Measurements from ENCODE around the gene MEPCE.
"Not testable (repeated sequence)": the region's sequence is repeated elsewhere in the genome, so short reads cannot be mapped to it uniquely, and the experiment has no call there.

The MEPCE gene, protein sequence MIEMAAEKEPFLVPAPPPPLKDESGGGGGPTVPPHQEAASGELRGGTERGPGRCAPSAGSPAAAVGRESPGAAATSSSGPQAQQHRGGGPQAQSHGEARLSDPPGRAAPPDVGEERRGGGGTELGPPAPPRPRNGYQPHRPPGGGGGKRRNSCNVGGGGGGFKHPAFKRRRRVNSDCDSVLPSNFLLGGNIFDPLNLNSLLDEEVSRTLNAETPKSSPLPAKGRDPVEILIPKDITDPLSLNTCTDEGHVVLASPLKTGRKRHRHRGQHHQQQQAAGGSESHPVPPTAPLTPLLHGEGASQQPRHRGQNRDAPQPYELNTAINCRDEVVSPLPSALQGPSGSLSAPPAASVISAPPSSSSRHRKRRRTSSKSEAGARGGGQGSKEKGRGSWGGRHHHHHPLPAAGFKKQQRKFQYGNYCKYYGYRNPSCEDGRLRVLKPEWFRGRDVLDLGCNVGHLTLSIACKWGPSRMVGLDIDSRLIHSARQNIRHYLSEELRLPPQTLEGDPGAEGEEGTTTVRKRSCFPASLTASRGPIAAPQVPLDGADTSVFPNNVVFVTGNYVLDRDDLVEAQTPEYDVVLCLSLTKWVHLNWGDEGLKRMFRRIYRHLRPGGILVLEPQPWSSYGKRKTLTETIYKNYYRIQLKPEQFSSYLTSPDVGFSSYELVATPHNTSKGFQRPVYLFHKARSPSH

DNA sequence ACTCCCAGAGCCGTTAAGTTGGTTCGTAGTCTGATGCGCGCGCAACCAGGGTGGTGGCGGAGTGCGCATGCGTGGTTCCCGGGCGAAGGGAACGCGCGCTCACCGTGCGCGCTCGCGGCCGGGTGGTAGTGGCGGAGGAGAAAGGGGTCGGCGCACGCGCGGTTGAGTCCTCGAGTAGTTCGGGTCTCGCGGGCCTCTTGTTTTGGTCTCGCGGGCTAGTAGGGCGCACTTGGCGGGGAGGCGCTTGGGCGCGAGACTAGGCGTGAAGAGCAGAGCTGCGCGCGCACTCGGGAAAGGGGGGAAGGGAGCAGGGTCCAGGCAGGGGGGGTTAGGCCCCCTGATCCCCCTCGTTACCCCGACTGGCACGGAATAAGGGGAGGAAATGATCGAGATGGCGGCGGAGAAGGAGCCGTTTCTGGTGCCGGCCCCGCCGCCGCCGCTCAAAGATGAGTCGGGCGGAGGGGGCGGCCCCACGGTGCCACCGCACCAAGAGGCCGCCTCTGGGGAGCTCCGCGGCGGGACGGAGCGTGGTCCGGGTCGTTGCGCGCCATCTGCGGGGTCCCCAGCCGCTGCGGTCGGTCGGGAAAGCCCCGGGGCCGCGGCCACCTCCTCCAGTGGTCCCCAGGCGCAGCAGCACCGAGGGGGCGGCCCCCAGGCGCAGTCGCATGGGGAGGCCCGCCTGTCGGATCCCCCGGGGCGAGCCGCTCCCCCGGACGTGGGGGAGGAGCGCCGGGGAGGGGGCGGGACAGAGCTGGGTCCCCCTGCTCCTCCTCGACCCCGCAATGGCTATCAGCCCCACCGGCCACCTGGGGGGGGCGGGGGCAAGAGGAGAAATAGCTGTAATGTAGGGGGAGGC lies at the start of gene MEPCE:
Gene MEPCE, plus strand, starts transcription at position 195 of the 856 bp plus-strand sequence. Its CDS starts 188 bp downstream, at position 383.
- DNase-seq, result peak; percentile 94

DNA sequence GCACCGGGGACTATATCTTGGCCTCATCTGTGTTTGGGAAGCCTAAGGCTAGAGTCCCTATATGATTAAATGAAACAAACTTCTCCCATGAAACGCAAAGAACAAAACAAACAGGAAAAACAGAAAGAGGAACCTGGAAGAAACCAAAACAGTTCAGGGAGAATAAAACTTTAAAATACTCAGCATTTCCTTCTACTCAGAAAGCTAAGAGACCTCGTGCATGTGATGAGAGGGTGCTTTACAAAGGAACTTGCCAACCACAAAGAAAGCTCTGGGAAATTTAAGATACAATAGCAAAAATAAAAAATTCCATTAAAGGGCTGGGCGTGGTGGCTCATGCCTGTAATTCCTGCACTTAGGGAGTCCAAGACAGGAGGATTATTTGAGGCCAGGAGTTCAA lies 49.4 kb upstream of the MEPCE start:
- DNase-seq, result no peak

DNA sequence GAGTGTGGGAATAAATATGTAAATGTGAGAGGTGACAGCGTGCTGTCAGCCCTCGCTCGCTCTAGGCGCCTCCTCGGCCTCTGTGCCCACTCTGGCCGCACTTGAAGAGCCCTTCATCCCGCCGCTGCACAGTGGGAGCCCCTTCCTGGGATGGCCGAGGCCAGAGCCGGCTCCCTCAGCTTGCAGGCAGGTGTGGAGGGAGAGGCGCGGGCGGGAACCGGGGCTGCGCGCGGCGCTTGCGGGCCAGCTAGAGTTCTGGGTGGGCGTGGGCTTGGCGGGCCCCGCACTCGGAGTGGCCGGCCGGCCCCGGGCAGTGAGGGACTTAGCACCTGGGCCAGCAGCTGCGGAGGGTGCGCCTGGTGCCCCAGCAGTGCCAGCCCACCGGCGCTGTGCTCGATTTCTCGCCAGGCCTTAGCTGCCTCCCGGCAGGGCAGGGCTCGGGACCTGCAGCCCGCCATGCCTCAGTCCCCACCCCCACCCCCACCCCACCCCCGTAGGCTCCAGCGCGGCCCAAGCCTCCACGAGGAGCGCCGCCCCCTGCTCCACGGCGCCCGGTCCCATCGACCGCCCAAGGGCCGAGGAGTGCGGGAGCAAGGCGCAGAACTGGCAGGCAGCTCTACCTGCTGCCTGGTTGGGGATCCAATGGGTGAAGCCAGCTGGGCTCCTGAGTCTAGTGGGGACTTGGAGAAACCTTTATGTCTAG lies 47.9 kb upstream of the MEPCE start:
- not testable (repeated sequence) for DNase-seq

DNA sequence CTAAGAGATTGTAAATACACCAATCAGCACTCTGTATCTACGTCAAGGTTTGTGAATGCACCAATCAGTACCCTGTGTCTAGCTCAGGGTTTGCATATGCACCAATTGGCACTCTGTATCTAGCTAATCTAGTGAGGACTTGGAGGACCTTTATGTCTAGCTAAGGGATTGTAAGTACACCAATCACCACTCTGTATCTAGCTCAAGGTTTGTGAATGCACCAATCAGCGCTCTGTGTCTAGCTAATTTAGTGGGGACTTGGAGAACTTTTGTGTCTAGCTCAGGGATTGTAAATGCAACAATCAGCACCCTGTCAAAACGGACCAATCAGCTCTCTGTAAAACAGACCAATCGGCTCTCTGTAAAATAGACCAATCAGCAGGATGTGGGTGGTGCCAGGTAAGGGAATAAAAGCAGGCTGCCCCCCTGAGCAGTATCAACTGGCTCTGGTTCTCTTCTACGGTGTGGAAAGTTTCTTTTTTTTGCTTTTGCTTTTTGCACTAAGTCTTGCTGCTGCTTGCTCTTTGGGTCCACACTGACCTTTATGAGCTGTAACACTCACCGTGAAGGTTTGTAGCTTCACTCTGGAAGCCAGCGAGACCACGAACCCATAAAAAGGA lies 47.3 kb upstream of the MEPCE start:
- not testable (repeated sequence) for DNase-seq

DNA sequence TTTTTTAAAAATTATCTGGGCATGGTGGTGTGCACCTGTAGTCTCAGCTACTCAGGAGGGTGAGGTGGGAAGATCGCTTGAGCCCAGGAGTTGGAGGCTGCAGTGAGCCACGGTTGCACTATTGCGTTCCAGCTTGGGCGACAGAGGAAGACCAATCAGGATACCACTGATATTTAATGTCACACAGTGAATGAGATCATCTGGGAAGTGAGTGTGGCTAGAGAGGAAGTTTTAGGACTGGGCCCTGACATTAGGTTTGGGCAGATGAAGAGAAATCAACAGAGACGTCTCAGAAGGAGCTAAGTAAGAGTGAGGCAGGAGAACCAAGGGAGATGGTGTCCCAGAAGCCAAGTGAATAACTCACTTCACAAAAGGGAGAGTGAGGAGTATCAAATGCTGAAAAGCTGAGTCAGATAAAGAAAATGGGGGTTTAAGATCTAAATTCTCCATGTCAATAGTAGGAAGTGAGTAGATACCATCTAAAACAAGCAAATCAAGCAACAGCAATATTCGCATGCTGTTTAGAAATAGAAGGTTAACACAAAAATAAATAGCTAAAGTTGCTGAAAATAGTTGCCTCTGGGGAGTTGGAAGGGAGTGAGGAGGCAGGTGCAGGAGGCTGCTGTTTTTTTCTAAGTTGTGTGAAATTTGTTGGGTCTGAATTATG lies 44.9 kb upstream of the MEPCE start:
- no peak for DNase-seq

DNA sequence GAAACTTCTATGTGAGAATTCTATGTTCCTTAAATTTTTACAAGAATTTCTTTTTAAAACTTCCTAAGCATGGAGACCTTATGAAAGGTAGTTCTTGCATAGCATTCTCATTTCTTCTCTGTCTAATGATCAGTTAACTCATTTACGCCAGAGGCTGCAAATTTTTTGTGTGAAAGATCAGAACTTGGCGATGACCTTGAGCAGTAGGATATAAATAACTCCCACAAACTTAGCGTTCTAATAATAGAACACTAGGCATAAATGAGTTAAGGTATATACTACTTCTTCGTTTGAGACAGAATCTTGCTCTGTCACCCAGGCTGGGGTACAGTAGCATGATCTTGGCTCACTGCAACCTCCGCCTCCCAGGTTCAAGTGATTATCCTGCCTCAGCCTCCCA lies 42.7 kb upstream of the MEPCE start:
- DNase-seq, result no peak

DNA sequence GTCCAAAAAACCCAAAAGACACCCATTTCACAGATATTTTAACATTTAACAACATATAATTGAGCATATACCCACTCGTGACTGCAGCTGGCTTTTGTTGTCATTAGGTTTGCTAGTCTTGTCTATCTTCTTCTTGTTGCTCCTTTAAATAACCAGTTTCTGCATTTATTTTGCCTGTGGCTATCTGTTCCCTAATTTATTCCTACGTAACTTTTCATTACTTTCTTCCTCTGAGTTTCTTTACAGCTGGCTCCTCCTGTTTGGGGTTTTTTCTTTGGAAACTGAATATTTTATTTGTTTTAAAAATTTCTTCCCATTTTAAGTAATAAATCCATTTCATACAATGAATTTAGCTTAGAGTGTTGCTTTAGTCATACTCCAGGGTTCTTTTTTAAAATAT lies 41.9 kb upstream of the MEPCE start:
- no peak for DNase-seq

DNA sequence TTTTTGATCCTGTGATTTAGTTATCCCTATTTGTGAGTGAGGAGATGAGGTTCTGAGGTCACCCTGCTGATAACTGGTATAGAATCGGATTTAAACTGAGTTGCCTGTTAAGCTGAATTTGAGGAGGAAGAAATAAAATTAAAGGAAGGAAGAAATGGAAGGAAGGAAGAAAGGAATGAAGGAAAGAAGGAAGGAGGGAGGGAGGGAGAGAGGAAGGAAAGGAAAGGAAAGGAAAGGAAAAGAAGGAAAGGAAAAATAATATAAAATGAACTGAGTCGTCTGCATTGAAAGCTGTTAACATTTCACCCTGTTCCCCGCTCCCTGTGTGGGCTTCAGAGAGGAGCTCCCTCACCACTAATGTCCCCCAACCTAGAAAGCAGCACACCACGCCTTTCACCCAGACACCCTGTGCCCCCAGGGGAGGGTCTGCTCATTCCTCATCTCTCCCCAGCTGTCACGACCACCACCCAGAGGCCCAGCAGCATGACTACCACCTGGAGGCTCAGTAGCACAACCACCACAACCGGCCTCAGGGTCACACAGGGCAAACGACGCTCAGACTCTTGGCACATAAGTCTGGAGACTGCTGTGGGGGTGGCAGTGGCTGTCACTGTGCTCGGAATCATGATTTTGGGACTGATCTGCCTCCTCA lies 40.1 kb upstream of the MEPCE start:
- DNase-seq, result no peak

DNA sequence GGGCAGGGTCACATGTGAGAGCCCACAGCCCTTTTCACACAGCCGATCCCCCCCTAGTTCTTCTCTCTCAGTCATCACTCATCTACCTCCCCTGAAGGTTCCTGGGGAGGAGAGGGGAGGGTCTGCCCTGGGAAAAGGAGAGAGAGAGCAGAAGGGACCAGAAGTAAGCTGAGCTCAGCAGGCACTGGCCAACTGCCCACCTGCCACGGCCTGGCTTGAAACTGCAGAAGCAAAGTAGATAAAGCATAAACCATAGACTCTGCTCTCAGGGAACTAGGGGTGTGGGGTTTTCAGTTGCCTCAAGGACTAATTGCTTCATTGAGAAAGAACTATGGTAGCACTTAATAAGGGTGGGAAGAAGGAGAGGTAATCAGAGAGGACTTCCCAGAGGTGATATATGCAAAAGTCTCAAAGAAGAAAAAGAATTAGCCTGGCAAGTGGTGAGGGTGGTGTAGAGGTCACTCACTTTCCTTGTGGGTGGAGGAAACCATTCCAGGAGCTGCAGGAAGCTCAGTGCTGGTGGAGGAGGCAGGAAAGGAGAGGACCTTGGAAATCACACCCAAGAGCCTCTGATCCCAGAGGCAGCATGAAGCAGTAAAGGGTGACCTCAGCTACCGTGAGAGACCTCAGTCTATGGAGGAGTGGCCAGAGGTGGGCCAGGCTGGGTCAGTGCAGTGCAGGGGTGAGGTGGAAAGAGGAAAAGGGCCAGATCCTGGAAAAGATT lies 39.2 kb upstream of the MEPCE start:
- DNase-seq, result no peak

DNA sequence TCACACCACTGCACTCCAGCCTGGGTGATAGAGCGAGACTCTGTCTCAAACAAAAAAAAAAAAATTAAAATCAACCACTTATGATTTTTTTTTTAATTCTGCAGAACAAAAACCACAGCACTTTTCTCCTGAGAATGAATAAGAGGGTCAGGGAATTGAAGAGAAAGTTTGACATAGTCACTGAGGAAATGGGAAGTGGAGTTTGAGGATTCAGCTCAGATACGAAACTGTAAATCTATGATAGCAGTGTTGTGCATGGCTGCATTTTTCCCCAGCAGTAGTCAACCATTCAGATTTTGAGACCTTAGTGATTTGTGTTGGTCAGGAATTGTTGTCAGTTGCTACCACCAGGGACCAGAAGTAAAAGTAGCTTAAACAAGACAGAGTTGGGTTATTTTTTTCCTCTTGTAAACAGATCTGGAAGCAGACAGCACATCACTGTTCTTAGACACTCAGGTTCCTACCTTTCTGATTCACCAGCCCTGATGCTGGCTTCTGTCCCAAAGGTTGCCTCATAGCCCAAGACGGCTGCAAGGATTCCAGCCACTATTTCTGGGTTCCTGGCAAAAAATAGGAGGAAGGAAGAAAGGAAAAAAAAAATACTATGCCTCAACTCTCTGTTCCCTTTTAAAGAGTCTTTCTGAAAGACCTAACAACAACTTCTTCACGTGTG lies 36.3 kb upstream of the MEPCE start:
- DNase-seq, result no peak

DNA sequence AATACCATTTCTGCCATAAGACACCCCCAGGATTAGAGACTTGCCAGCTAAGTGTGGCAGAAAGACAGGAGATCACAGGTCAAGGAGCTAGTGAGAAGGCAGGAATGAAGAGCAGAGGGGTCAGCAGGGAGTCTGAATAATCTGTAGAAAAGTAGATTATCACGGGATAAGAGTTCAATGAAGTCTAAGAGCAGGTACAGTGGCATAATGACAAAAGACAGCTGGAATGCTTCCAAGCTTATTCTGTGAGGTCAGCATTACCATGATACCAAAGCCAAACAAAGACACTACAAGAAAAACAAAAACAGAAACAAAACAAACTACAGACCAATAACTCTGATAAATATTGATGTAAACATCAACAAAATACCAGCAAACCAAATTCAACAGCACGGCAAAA lies 35.6 kb upstream of the MEPCE start:
- DNase-seq, result no peak

DNA sequence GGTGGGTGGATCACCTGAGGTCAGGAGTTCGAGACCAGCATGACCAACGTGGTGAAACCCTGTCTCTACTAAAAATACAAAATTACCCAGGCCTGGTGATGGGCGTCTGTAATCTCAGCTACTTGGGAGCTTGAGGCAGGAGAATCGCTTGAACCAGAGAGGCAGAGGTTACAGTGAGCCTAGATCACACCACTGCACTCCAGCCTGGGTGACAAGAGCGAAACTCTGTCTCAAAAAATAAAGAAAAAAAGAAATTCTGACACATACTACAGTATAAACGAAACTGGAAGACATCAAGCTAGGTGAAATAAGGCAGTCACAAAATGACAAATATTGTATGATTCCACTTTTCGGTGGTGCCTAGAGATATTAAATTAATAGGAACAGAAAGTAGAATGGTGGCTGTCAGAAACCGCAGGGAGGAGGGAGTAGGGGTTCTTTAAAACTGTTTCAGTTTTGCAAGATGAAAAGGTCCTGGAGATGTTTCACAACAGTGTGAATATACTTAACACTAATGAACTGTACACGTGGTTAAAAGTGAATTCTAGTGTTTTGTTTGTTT lies 33.1 kb upstream of the MEPCE start:
- DNase-seq, result peak; percentile 67

DNA sequence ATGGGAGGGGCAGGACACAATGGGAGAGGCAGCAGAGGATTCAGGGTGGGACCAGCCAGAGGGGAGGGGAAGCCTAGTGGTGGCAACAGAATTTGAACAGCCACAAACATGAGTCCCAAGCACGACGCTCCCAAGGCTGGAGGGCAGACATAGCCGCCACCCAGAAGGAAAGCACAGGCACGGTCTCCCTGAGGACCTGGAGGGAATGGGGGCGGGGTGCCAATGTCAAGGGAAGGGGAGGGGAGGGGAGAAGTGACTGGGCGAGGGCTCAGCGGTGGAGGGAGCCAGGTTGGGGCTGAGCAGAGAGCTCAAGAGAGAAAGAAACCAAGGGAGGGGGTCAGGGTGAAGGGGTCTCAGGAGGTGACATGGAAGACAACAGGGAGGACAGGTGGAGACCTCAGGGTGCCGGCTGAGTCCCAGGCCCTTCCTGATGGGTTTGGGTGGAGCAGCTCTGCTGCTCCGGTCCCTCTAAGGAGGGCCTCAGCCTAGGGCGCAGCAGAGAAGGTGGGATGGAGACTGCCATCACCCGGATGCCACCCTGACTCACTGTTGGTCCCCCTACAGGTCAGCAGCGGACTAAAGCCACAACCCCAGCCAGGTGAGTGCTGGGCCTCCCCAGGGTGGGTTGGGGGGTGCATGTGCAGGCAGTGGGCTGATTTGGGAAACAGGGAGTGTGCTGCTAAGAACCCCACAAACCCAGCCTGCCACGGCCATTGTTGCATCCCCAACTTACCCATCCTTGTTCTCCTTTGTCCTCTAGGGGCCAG lies 32.1 kb upstream of the MEPCE start:
- no peak for DNase-seq

DNA sequence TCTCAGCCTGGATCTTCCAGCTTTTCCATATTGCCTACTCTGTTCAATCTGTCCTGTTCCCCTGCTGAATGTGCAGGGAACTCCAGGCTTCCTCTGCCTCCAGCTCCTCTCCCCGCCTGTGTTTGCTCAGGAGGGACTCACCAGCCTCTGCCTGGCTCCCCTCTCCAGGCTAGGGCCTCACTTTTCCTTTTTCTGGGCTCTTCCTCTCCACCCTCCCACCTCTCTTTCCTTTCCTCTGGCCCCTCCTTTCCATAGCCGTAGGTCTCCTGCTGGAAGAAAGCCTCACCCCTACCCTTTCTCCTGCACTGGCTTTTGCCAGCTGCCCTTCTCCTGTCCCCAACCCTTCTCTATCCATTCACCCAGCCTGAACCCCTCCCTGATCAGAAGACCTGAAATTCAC lies 31.4 kb upstream of the MEPCE start:
- DNase-seq, result no peak

DNA sequence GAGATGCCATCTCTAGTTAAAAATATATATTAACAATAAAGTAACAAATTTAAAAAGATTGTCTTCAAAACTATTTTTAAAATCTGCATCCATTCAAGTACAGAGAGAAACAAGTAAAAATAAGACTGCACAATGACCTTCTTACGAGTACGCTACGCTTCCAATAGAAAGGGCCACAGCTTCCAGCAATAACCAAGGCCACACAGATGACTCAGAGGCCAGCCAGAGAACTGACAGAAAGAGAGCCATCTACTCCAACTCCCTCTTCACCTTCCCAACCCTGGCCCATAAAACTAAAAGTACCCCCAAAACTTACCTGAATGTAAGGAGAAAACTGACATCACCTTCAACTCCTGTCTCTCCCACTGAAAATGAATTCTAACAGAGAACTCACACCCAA lies 29.6 kb upstream of the MEPCE start:
- no peak for DNase-seq

DNA sequence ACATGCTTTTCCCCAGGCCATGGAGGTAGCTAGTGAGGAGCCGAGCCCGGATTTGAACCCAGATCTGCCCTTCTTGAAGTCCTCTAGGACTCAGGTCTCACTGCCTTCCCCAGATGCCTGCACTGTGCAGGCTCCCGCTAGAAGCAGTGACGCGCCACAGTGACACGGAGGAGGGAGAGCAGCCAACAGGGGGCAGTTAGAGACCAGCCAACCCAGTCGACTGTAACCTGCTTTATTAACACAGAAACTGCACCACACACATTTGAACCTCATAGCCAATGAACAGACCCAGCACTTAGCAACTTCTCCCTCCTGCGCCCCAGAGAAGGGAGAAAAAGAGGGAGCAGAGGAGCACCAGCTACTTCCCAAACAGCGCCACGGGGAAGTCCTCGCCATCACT lies 29.0 kb upstream of the MEPCE start:
- no peak for DNase-seq

DNA sequence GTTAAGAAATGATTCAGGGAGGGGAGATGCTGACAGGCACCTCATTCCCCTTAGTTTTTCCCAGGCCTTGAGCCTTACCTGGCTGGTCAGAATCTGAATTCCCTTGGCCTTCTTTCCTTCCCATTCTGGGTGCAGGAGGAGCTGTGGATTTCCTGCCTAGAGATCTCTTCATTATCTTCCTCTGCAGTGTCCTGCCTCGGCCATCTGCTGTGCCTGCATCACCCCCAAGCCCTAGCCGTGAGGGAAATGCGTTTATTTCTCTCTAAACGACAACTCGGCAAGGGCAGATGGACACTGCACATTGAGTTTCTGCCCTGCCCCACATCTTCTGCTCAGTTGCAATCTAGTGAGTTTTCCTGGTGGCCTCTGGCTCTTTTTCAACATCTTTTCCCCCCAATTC lies 27.8 kb upstream of the MEPCE start:
- DNase-seq, result no peak

DNA sequence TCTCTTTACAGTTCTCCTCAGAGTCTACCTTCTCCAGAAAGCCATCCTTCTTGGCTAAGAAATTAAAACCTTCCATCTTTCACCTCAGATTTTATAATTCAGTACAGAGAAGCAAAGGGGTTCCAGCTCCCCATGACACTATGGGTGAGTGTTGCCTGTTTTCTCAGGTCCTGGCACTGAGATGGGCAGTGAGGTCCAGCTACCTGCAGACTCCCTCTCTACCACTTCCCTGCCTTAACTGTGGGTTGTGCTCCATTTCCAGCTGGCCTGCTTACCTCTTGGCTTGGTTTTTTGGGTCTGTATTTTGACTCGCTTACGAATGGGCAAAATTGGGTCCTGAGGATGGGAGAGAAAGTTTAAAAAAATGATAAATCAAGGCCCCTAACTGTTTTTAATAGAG lies 27.4 kb upstream of the MEPCE start:
- no peak for DNase-seq

DNA sequence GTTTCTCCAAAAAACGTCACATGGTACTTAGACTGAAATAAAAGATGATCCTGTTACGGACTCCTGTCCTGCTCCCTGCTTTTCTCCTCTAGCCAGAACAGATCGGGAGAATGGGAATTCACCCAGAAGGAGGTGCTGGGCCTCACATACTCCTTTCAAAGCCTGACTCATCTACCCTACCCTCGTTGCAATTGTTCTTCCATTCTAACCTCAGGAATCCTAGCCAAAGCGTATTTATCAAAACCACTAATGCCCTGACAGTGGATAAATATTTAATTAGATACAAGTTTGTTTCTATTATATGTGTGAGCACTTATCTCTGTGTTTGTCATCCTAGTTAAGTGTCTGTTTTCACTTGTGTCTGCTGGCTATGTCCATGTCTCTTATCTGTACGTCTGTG lies 22.9 kb upstream of the MEPCE start:
- DNase-seq, result no peak

Data from activated naive CD4-positive, alpha-beta T cell treated with Interleukin-2 at 50 U/mL for 16 hours (primary cell).